NCI-H1092 (cell line): ENCODE results near the gene MAP3K15.
A peak's percentile ranks its signal among the peaks of the same experiment; 100 is the strongest.

ENCODE experiments used
- DNase-seq: peaks from one replicate; lab custom pipeline; 2025; lab: John Stamatoyannopoulos, UW

MAP3K15 gene

GRCh38 chrX:19392703-19393102 is 122.6 kb downstream of the MAP3K15 start:
- DNase-seq = no peak

- no peak for DNase-seq
Observed at GRCh38 chrX:19392078-19392477, 123.2 kb downstream of the MAP3K15 start.

- DNase-seq = no peak
Observed at GRCh38 chrX:19389227-19389845, 126.0 kb downstream of the MAP3K15 start.

GRCh38 chrX:19388741-19389140 is 126.6 kb downstream of the MAP3K15 start:
- DNase-seq = no peak

GRCh38 chrX:19388064-19388679 is 127.1 kb downstream of the MAP3K15 start:
- DNase-seq = no peak

- DNase-seq = no peak
Observed at GRCh38 chrX:19386679-19387078, 128.6 kb downstream of the MAP3K15 start.

DNA sequence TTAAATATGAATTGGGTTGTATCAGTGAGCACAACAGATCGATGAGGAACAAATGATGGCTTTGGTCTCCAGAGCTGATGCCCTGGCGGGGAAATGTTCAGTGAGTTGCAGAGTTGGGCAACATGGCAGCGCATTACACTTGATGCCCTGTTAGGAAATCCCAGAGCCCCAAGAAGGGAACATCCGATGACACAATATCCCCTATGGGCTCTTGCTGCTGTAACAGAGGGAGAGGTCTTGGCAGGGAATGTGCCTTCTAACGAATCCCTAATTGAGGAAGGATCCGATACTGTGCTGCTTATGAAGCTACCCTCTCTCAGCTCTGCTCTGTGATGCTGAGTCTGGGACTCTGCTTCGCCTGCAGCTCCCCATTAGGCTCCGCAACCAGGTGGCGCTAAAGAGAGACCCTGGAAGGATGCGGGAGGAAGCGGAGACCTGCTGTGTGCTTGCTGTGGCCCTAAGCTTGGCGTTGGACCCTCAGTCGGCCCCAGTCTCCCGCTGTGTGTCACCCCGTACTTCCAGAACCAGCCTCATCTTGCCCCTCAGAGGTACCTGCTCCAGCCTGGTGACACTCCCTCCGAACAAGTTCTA is 132.7 kb downstream of the MAP3K15 start:
- DNase-seq = peak; percentile 27

DNA sequence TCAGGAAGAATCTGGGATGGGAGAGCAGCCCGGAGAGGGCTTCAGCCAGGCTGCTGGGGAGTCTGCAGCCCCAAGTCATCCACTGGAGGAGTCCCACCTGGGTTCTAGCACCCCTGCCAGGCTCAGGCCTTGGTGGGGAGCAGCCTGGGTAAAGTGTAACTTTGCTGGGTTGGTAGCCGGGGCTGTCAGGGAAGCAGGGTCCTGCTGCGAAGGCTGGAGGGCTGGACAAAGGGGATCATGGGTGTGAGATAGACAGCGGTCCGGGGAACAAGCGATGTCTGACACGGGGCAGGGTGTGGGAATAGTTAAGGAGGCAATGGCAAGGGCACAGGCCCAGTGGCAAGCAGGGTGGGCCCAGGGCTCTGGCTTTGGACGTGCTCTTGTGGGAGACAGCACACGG is 134.0 kb downstream of the MAP3K15 start:
- DNase-seq = no peak

DNA sequence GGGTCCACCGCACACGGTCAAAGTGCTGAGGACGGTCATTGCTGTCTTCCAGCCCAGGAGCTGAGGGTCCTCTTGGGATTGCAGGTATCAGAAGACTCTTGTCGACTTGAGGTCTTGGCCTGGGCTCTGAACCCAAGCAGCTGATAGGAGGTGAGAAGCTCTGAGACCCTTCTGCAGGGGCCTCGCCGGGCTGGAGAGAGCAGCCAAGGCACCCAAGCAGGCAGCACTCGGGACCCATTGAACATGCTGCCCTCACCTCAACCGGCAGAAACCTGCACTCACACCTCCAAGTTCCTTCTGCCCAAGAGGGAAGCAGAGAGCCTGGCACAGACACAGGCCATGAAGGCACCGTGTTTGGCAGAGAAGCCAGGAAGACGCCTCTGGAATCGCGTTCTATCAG is 137.5 kb downstream of the MAP3K15 start:
- DNase-seq = no peak

GRCh38 chrX:19375546-19375945 is 139.8 kb downstream of the MAP3K15 start:
- no peak for DNase-seq

- no peak for DNase-seq
Observed at GRCh38 chrX:19373351-19373891, 141.9 kb downstream of the MAP3K15 start.

DNA sequence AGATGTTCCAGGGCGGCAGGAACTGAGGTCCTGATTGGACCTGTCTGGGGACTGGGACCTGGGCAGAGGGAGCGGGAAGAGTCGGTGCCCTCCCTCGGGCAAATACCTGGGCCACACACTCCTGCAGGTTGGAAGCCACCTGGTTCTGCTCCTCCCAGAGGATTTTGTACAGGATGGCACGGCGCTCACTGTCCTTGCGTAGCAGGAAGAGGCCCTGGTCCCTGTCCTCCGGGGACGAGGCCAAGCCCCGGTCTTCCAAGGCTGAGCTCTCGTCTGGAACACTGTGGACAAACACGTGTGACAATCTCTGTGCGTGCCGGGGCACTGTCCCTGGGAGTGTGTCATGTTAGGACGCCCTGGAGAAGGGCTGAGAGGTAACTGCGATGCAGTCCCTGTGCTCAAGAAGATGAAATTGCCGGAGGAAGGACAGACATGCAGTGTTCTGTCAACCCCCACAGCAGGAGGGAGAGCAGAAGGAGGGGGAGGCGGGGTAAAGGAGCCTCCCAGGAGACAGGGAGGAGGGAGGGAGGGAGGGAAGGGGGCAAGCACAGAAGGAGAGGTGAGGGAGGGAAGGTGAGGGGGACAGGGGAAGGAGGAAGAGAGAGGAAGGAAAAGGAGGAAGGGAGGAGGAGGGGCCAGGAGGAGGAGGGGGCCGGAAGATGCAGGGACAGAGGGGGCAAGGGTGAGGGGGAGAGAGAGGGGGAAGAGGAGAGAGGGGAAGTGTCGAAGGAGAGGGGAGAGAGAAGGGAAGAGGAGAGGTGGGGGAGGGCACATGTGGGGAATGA is 142.6 kb downstream of the MAP3K15 start:
- no peak for DNase-seq

- DNase-seq = peak; percentile 38
Observed at GRCh38 chrX:19372170-19372546, 143.2 kb downstream of the MAP3K15 start.

DNA sequence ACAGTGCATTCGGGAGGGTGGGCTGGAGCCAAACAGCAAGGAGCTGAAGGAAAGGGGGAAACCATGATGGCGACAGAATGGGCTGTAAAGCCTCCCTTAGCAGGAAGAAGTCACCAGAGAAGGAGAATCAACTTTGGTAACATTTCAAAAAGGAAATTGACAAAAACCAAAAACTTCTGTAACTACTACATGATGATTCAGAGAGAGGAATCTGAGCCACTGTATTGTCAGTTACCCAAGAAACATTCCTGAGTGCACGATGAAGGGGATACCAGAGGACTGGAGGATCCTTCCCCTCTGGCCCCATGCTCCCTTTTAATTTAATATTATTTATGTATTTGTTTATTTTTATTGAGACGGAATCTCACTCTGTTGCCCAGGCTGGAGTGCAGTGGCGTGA is 145.2 kb downstream of the MAP3K15 start:
- no peak for DNase-seq

DNA sequence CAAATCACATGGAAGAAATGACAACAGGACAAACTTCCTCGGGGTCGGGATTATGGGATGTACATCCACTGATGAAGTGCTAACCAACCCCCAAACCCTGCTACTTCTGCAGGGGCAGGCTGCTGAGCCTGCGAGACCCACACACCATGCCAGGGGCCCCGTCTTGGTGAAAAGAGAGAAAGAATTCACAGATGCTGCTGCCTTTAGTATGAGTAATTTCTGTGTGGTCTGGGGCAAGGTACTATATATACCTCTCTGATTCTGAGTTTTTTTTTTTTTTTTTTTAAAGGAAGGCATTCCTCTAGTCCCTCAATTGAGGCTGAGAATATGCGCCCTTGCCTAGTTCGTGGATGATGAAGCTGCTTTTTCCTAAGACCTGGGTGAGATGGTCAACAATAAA is 146.7 kb downstream of the MAP3K15 start:
- DNase-seq = no peak

DNA sequence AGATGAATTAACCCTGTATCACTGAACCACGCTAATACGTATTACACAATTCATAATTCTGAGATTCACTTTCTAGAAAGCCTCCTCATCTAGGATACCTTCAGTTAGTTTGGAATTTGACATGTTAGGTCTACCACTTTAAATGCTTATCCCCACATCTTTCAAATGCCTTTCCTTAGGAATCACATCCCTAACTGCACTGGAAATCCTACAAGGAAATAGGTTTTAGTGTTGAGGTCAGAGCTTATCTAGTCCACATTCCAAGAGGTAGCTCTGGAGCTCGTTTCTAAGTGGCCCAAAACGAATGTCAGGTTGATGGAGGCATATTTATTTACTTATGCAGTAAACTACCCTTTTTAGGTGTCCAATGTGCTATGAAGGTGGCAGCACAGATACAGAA is 153.6 kb downstream of the MAP3K15 start:
- DNase-seq = no peak

DNA sequence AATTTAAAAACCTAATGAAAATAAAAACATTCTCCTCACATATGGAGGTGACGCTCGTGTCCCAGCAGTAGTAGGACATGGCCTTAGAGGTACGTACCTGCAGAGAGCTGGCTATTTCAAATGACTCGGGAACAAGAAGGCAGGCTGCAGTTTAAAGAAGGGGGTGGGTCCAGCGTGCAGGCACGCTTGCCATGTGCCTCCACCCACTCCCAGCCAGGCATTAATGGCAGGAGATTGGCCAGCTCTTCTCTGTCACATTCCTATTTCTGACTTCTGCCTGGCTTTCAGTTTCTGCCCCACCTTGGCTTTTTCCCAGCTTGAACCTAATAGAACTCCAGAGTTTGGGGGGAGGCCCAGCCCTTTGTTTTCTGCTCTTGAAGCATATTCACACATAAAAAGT is 154.4 kb downstream of the MAP3K15 start:
- no peak for DNase-seq

- DNase-seq = no peak
Observed at GRCh38 chrX:19358521-19358920, 156.8 kb downstream of the MAP3K15 start.

DNA sequence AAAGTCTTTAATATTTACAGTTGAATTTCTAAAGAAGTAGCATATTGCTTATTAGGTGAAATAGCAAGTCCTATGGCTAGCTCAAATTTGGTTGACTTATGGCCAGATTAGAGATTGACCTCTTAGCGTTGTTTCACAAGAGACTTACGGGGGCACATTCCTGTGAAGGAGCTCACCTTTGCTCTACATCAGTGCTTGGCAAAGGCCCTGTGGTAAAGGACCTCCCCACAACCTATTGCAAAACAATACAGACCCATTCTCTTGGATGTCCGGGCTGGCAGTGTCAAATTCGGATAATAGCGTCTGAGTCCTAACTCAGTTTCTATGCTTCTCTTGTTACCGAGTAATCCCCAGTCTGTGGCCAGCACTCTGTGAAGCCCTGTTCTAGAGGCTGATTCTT is 160.7 kb downstream of the MAP3K15 start:
- DNase-seq = no peak

DNA sequence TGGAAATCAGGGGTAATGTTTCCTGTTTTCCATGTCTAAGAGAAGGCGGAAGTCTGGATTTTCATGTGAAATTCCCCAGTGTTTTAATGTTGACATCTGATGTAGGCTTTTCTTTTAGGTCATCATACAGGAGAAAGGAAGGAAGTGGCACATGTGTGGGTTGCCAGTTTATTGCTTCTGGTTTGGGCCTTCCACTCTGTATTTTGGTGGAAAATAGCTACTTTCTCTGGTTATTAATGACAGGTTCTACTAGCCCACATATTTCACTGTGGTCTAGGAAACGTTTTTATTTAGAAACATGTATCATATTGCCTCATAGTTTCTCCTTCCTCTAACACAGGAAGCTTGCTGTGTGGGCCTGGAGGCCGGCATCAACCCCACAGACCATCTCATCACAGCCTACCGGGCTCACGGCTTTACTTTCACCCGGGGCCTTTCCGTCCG is 164.3 kb downstream of the MAP3K15 start:
- DNase-seq = no peak

- no peak for DNase-seq
Observed at GRCh38 chrX:19349264-19349663, 166.0 kb downstream of the MAP3K15 start.

DNA sequence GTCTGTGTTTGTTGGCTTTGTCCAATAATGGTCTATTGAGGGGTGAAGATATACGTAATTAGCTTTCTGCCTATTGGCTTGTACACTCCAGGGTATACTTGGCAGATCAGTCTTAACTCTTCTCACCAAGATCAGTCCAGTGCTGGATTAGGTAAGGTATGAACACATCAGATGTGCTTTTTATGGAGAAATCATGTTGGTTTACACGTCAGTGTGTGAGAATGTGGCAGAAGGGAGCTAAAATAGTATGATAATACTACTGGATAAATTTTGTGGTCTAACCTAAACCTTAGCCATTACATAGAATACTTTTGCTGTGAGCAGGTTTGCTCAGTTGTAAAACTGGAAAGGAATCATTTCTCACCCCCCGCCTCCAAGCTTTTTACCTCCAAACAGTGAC is 167.4 kb downstream of the MAP3K15 start:
- DNase-seq = no peak

DNA sequence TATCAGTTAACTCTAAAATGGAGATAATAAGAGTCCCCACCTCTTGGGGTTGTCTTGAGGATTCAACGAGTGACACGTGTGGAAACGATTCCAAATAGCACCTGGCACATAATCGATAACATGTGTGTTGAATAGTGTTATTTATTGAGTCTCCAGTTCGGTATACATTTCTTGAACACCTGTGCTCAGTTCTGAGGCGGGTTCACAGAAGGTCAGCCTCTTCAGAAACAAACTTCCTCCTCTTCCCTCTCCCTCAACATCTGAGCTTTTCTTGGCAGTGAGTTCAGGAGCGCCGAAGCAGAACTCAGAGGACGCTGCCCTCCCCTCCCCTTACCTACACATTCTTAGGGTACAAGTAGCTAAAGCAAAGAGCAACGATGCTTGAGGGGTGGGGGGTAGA is 170.6 kb downstream of the MAP3K15 start:
- no peak for DNase-seq
